Measurements from ENCODE around the gene GSPT1.

Gene GSPT1

DNA sequence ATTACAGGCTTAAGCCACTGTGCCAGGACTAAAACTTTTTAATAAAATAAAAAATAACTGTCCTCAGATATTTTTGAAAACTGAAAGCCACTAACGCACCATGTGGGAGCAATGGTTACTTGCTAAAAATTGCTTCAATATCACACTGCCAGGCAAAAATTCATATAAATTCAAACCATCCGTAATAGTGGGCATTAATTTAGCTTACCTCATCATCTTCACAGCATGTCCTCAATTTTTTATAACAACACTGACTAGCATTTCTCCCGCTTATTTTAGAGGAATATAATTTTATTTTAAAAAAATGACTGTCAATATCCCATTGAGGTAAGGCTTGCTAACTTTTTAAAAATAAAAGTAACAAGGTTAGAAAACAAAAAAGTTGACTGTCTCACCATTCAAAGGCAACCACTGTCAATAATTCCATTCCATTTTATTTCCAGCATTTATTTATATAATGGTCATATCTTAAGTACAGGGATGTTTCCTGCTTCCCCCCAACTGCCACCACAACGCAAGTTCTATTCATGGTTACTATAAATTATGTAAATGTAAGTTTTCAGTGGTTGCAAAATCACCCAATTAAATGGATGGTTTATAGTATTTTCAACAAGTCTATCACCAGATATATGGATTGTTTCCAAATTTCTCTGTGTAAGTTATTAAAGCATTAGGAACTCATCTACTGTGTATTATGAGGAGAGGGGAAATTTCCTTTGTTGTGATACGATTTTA, 25.4 kb downstream of the GSPT1 start:
- H3K4me3 ChIP-seq (ENCODE audit: control insufficient read depth, low read depth, low read length) = no peak overlapping the region
- no peak for DNase-seq (ENCODE audit: low read depth)
- TF ChIP-seq, protein P1, sequence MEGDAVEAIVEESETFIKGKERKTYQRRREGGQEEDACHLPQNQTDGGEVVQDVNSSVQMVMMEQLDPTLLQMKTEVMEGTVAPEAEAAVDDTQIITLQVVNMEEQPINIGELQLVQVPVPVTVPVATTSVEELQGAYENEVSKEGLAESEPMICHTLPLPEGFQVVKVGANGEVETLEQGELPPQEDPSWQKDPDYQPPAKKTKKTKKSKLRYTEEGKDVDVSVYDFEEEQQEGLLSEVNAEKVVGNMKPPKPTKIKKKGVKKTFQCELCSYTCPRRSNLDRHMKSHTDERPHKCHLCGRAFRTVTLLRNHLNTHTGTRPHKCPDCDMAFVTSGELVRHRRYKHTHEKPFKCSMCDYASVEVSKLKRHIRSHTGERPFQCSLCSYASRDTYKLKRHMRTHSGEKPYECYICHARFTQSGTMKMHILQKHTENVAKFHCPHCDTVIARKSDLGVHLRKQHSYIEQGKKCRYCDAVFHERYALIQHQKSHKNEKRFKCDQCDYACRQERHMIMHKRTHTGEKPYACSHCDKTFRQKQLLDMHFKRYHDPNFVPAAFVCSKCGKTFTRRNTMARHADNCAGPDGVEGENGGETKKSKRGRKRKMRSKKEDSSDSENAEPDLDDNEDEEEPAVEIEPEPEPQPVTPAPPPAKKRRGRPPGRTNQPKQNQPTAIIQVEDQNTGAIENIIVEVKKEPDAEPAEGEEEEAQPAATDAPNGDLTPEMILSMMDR (IDR thresholded peaks at IDR 0.05; ENCODE audit: control insufficient read depth, insufficient read depth, low read depth, low read length, missing control alignments) = no peak

DNA sequence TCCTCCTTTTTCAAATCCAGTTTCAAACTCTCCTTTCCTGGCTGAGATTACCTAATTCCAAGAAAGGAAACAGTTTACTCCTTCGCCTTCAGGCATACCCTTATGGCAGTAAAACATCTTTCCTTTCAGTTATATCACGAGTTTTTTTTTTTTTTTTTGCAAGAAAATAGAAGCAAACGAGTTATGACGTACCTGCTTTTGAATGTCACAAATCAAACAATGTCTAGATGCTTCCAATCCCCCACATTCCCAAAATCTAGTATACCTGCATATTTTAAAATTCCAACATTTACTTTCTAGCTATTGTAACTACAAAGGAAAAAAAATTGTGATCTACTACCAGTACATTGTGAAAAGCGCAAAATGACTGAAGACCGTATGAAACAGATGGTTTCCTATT, 28.9 kb downstream of the GSPT1 start:
- TF ChIP-seq, protein P1 (IDR thresholded peaks at IDR 0.05; ENCODE audit: control insufficient read depth, insufficient read depth, low read depth, low read length, missing control alignments) = no peak
- DNase-seq (ENCODE audit: low read depth) = no peak

DNA sequence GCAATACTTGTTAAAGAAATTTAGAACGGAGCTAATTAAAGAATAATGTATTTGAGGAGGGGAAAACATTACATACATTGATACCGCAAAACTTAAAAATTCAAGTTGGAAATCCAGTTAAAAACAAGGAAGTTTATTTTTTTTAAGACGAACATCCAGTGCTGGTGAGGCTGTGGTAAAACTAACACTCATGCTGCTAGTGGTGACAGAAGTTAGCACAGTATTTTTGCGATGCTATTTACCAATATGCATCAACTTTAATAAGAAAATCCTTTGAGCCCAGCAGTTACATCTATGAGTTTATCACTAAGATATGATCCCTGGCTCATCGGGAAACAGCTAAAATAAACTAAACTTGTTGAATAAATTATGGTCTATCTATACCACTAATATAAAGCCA, 31.7 kb downstream of the GSPT1 start:
- no peak for DNase-seq (ENCODE audit: low read depth)
- no peak overlapping the region for H3K4me3 ChIP-seq (ENCODE audit: control insufficient read depth, low read depth, low read length)
- TF ChIP-seq, protein P1 (IDR thresholded peaks at IDR 0.05; ENCODE audit: control insufficient read depth, insufficient read depth, low read depth, low read length, missing control alignments) = no peak

More for the DNA sequence above, 28.9 kb downstream of the GSPT1 start:
- H3K4me3 ChIP-seq (ENCODE audit: control insufficient read depth, low read depth, low read length) = no peak overlapping the region

DNA sequence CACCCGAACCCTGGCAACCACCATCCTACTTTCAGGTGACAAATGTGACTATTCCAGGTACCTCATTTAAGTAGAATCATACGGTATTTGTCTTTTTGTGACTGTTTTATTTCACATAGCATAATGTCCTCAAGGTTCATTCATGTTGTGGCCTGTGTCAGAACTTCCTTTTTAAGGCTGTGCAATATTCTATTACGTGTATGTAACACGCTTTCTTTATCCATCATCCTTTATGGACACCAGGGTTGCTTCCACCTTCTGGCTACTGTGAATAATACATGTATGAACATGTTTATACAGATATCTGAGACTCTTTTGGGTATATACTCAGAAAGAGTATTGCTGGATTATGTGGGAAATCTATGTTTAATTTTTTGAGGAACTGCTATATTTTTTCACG, 35.7 kb downstream of the GSPT1 start:
- DNase-seq (ENCODE audit: low read depth) = no peak

DNA sequence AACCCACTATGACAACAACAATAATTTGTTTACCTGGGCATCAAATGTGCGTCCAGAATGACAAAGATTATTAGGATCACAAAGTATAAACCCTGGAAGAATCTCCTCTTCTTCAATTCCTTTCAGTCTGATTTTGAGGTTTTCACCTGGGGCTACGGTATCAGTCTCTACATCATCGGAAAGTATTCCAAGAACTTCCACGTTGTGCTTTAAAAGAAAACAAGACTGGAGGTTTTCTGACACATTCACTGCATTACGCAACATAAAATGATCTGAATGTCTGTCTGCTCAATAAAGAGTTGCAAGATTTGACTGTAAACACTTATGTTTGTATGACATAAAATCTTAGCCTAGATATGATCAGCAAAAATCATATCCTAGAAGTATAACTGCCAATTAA, 38.4 kb downstream of the GSPT1 start:
- H3K4me3 ChIP-seq (ENCODE audit: control insufficient read depth, low read depth, low read length) = no peak overlapping the region
- no peak for DNase-seq (ENCODE audit: low read depth)
- TF ChIP-seq, protein P1 (IDR thresholded peaks at IDR 0.05; ENCODE audit: control insufficient read depth, insufficient read depth, low read depth, low read length, missing control alignments) = no peak

More for the DNA sequence above, 35.7 kb downstream of the GSPT1 start:
- H3K4me3 ChIP-seq (ENCODE audit: control insufficient read depth, low read depth, low read length) = no peak overlapping the region
- TF ChIP-seq, protein P1 (IDR thresholded peaks at IDR 0.05; ENCODE audit: control insufficient read depth, insufficient read depth, low read depth, low read length, missing control alignments) = no peak

DNA sequence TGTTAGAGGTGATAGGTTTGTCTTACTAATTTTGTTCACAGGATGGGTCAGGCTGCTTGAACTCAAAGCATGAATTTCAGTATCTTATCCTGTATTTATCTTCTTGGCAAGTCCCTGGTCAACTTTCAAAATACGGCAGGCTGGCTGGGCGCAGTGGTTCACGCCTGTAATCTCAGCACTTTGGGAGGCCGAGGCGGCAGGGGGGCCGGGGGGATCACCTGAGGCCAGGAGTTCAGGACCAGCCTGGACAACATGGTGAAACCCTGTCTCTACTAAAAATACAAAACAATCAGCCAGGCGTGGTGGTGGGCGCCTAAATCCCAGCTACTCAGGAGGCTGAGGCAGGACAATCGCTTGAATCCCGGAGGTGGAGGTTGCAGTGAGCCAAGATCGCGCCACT, 39.5 kb downstream of the GSPT1 start:
- DNase-seq (ENCODE audit: low read depth) = no peak
- H3K4me3 ChIP-seq (ENCODE audit: control insufficient read depth, low read depth, low read length) = no peak overlapping the region
- TF ChIP-seq, protein P1 (IDR thresholded peaks at IDR 0.05; ENCODE audit: control insufficient read depth, insufficient read depth, low read depth, low read length, missing control alignments) = no peak
